AG04450 (cell line): ENCODE data around the gene PHRF1. TPM values are rescaled to one million over a fixed set of nuclear protein-coding genes. Genes with fewer than 3 reads are reported as not detected.
"Not testable (repeated sequence)": the region's sequence is repeated elsewhere in the genome, so short reads cannot be mapped to it uniquely, and the experiment has no call there.

Experiments used
- CTCF ChIA-PET: fragments of 300-600, 350-600 bp; formaldehyde crosslinking; extraction: SDS; loops from one replicate; lab custom pipeline; 2022; ENCODE audit warnings: antibody characterized with exemption, inconsistent platforms; lab: Charles Lee
- POLR2A ChIA-PET: fragments of 350-600 bp; formaldehyde crosslinking; extraction: SDS; loops from one replicate; lab custom pipeline; 2021; ENCODE audit warnings: antibody characterized with exemption, inconsistent platforms; lab: Yijun Ruan, JAX
- DNase-seq: peaks from one replicate; pipeline ENCODE4 v3.0.0-alpha.2; 2011; ENCODE audit warnings: low read depth, low spot score
- H3K27ac ChIP-seq: one replicate; pipeline ENCODE4 v1.5.1; 2012; ENCODE audit warnings: low read depth, low read length, control low read depth
- H3K27me3 ChIP-seq: one replicate; pipeline ENCODE4 v1.6.0; 2012; ENCODE audit warnings: low read length; ENCODE audit not compliant: control insufficient read depth, insufficient read depth
- H3K4me3 ChIP-seq: 2 replicates; pipeline ENCODE4 v1.5.1; 2011; ENCODE audit warnings: mild to moderate bottlenecking, low read depth, low read length, control low read depth
- H3K9me3 ChIP-seq: 2 replicates; pipeline ENCODE4 v1.5.1; 2012; ENCODE audit warnings: low read length; ENCODE audit not compliant: control insufficient read depth, insufficient read depth
- polyA plus RNA-seq: library from polyadenylated mRNA; depleted of rRNA; stranded (reverse); fragments of >200 nt; gene quantifications from 2 replicates; pipeline ENCODE4 v1.2.3, GENCODE V29; 2011
- TF ChIP-seq, protein P1 (sequence below): IDR thresholded peaks from 2 replicates; pipeline ENCODE4 v1.5.1; 2011; ENCODE audit warnings: low read depth, low read length, control low read depth, inconsistent platforms

Gene PHRF1
- polyA plus RNA-seq, 1 experiment, result 7.3 TPM

DNA sequence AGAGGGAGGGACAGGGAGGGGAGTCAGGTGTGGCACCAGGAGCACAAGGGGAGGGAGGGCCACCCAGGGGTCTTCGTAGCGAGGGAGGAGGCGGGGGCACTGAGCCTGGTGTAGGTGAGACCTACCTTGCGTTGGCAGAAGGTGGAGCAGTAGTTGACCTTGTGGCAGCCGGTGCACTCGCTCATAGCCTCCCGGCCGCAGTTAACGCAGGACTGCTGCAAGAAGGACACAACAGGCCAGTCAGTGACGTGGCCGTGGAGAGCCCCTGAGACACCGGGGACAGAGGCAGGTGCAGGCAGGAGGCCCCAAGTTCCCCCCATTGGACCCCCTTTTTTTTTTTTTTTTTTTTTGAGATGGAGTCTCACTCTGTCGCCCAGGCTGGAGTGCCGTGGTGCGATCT, 77.6 kb downstream of the PHRF1 start:
- ChIA-PET CTCF (no interaction called here), POLR2A (no interaction called here)
- Histone ChIP-seq H3K27ac (no peak overlapping the region), H3K4me3 (no peak overlapping the region), H3K9me3 (no peaks in the 10 kb centered on the region), H3K27me3 (no peaks in the 10 kb centered on the region)
- TF ChIP-seq, protein P1, sequence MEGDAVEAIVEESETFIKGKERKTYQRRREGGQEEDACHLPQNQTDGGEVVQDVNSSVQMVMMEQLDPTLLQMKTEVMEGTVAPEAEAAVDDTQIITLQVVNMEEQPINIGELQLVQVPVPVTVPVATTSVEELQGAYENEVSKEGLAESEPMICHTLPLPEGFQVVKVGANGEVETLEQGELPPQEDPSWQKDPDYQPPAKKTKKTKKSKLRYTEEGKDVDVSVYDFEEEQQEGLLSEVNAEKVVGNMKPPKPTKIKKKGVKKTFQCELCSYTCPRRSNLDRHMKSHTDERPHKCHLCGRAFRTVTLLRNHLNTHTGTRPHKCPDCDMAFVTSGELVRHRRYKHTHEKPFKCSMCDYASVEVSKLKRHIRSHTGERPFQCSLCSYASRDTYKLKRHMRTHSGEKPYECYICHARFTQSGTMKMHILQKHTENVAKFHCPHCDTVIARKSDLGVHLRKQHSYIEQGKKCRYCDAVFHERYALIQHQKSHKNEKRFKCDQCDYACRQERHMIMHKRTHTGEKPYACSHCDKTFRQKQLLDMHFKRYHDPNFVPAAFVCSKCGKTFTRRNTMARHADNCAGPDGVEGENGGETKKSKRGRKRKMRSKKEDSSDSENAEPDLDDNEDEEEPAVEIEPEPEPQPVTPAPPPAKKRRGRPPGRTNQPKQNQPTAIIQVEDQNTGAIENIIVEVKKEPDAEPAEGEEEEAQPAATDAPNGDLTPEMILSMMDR, result no peak
- no peak for DNase-seq

DNA sequence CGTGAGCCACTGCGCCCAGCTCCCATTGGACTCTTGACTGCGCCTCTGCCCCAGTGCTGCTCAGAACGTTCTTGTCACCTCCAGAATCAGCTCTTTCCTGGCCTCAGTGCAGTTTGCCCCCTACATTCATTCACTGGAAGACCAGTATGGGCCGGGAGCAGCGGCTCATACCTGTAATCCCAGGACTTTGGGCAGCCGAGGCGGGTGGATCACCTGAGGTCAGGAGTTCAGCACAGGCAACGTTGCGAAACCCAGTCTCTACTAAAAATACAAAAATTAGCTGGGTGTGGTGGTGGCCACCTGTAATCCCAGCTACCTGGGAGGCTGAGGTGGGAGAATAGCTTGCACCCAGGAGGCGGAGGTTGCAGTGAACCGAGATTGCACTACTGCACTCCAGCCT, 78.2 kb downstream of the PHRF1 start:
- H3K27ac ChIP-seq, H3K4me3 ChIP-seq, POLR2A ChIA-PET, H3K27me3 ChIP-seq, H3K9me3 ChIP-seq, DNase-seq, CTCF ChIA-PET: not testable (repeated sequence)

DNA sequence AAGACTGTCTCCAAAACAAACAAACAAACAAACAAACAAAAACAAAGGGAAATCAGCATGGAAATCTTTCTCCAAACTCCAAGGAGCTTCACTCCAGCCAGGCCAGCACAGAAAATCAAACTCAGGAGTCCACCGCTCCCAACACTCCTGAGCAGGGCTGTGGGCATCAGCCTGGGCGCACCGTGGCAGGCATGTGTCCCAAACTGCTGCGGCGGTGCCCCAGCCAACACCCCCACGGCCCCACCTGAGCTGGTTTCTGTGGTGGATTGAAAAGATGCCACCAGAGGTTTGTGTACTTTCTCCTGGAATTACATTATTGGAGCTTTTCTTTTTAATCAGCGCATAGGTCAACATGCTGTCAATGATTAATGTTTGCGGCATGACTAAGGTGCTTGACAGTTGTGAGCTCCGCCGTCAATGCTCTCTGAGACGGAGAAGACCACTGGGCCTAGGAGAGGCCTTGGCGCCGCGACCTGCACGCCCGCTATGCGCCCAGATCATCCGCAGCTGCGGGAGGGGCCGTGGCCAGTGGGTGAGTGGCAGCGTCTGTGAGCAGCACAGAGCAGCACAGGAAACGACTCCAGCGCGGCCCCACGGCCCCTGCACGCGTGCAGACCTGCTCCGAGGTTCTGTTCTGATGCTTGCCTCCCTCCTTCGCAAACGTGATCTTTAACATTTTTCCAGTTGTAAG, 78.9 kb downstream of the PHRF1 start:
- H3K9me3 ChIP-seq, result no peaks in the 10 kb centered on the region
- no peak overlapping the region for H3K4me3 ChIP-seq
- CTCF ChIA-PET, result no interaction called here
- H3K27me3 ChIP-seq, result no peaks in the 10 kb centered on the region
- H3K27ac ChIP-seq, result no peak overlapping the region
- TF ChIP-seq, protein P1, result no peak
- DNase-seq, result no peak
- POLR2A ChIA-PET, result no interaction called here

DNA sequence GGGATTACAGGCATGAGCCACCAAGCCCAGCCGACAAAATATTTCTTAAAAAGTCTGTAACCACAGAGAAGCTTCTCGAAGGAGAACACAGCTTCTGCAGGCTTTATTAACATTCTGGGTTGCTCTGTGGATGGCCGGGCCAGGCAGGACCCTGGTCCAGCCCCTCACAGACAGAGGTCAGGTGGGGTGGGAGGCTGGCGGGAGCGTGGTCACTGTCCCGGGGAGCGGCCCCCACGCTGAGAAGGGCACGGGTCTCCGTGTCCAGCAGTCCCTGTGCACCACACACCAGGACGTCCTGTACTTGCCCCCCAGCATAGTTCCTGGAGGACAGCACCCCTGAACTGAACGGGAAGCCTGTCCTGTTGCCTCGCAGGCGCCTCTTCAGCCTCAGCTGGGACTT, 80.2 kb downstream of the PHRF1 start:
- no peak for DNase-seq
- Histone ChIP-seq H3K27ac (no peak overlapping the region), H3K27me3 (no peaks in the 10 kb centered on the region), H3K9me3 (no peaks in the 10 kb centered on the region), H3K4me3 (no peak overlapping the region)
- ChIA-PET POLR2A (no interaction called here), CTCF (no interaction called here)
- TF ChIP-seq, protein P1, result no peak

DNA sequence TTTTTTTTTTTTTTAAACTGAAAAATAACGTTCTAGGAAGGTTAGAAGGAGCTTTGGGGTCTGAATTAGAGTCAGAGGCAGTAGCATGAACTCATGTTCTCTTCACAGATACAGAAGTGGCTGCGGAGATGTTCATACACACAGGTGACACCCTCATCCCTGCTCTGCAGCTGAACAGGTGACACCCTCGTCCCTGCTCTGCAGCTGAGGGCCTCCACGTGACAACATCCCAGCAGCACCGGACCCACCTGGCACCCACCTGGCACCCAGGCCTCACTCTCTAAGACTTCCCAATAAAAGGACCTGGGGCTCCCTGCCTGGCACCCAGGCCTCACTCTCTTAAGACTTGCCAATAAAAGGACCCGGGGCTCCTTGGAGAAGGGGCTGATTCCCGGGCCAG, 80.6 kb downstream of the PHRF1 start:
- no peak overlapping the region for H3K27ac ChIP-seq
- DNase-seq, result no peak
- ChIA-PET POLR2A (no interaction called here), CTCF (no interaction called here)
- no peaks in the 10 kb centered on the region for H3K9me3 ChIP-seq
- H3K4me3 ChIP-seq, result no peak overlapping the region
- TF ChIP-seq, protein P1, result no peak
- no peaks in the 10 kb centered on the region for H3K27me3 ChIP-seq
